Esophagus (tissue), 2 donors: ENCODE results near the gene OSBPL10. TPM values are rescaled to one million over a fixed set of nuclear protein-coding genes. Genes with fewer than 3 reads are reported as not detected.

ENCODE experiments used
- H3K27ac ChIP-seq, 2 donors: one replicate each; pipeline ENCODE4 v1.5.1; 2013; ENCODE audit warnings: low read depth in 2 of 2, mild to moderate bottlenecking in 2 of 2, inconsistent platforms in 1 of 2, low read length in 1 of 2, moderate library complexity in 1 of 2
- H3K27me3 ChIP-seq, 2 donors: one replicate each; pipeline ENCODE4 v1.6.1; 2013; ENCODE audit warnings: low read length in 2 of 2, control low read depth in 1 of 2, mild to moderate bottlenecking in 1 of 2; ENCODE audit not compliant: insufficient read depth in 2 of 2, control insufficient read depth in 1 of 2
- H3K36me3 ChIP-seq, 2 donors: one replicate each; pipeline ENCODE4 v1.6.1; 2013; ENCODE audit warnings: low read length in 1 of 2; ENCODE audit not compliant: control insufficient read depth in 2 of 2, insufficient read depth in 2 of 2
- H3K4me1 ChIP-seq, 2 donors: one replicate each; pipeline ENCODE4 v1.6.1; 2013; ENCODE audit warnings: low read length in 1 of 2; ENCODE audit not compliant: control insufficient read depth in 2 of 2, insufficient read depth in 2 of 2
- H3K4me3 ChIP-seq, 2 donors: one replicate each; pipeline ENCODE4 v1.5.1; 2013; ENCODE audit warnings: low read length in 2 of 2, mild to moderate bottlenecking in 2 of 2, low read depth in 1 of 2, moderate library complexity in 1 of 2
- H3K9me3 ChIP-seq, 2 donors: one replicate each; pipeline ENCODE4 v1.6.1; 2013; ENCODE audit warnings: mild to moderate bottlenecking in 2 of 2, low read depth in 1 of 2, low read length in 1 of 2, moderate library complexity in 1 of 2; ENCODE audit not compliant: control insufficient read depth in 2 of 2, insufficient read depth in 1 of 2
- WGBS, 2 donors: extraction: QIAGEN DNeasy Blood & Tissue Kit; methylation state at CpG; one replicate each; pipeline ENCODE4 v1.1.7; 2013; 5-methylcytosine and 5-hydroxymethylcytosine counted together
- polyA plus RNA-seq, 2 donors: library from polyadenylated mRNA; stranded (reverse); fragments of 200-250 nt; gene quantifications; one replicate each; pipeline ENCODE4 v1.2.3, GENCODE V29; 2013
- donor health status: healthy with polysubstance abuse.
- donor health status: Bipolar disorder and iron deficiency.

OSBPL10 gene
- polyA plus RNA-seq, 2 donors, result 6.4 to 9.0 TPM

DNA sequence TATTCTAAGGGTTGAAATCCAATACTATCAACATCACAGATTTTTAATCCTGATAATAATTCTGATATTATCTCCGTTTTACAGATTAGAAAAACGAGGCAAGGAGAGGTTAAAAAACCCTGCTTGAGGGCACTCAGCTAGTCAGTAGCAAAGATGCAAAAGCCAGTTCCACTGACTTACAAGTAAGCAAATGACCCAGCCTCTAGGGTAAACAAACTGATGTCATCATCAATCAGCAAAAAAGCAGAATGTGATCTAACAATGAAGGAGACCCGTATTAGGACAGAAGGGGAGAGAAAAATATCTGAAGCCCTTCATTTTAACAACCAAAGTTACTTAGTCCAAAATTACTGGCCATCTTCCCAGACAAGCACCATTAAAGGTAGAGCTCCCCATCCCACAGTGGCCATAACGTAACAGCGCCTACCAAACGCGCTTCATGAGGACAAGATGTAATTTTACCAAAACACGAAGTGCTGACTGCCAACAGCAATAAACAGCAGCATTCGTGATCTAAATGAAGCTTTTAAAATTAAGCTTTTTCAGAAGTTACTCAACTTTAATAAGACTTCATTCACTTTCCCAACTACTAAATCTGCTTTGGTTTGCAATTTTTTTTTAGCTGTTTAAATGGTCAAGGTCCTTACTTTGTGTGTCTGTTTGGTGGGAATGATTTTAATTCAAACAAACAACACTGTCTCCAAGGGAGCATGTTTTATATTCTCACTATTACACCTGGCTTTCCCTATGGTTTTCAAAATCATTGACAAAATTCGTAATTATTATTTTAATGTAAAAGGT is 176.6 kb downstream of the OSBPL10 start:
- no peak overlapping the region for H3K4me3 ChIP-seq
- no peaks in the 10 kb centered on the region for H3K36me3 ChIP-seq
- H3K27me3 ChIP-seq, result no peaks in the 10 kb centered on the region
- H3K9me3 ChIP-seq, result no peaks in the 10 kb centered on the region
- H3K4me1 ChIP-seq, result no peaks in the 10 kb centered on the region
- H3K27ac ChIP-seq, result no peak overlapping the region
- WGBS, 2 donors, result 69 to 76% methylated on average over 10 of the region's 10 CpGs

- Histone ChIP-seq H3K4me3 (no peak overlapping the region), H3K4me1 (no peaks in the 10 kb centered on the region), H3K36me3 (no peaks in the 10 kb centered on the region), H3K9me3 (no peaks in the 10 kb centered on the region), H3K27ac (no peak overlapping the region), H3K27me3 (no peaks in the 10 kb centered on the region)
- WGBS, 2 donors, result 85 to 87% methylated on average over 7 of the region's 7 CpGs
Measured at GRCh38 chr3:31802981-31803740, 177.9 kb downstream of the OSBPL10 start.

DNA sequence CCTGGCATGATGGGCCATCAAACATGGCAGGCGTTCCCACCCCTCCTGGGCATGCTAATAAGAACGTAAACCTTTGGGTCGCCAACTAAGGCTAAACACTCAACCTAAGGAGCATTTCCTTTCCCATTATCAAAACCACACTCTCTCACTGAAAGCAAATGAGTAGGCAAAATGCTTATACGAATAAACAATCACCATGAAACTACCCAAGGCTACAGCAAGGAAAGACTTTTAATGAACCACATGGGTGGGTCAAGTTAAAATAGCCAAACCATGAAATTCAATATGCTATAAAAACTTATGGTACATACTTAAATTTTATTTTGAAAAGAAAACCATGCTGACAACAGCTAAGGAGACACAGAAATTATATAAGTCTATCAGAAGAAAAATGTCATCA is 180.6 kb downstream of the OSBPL10 start:
- Histone ChIP-seq H3K27ac (no peak overlapping the region), H3K9me3 (no peaks in the 10 kb centered on the region), H3K27me3 (no peaks in the 10 kb centered on the region), H3K36me3 (no peaks in the 10 kb centered on the region), H3K4me1 (no peaks in the 10 kb centered on the region), H3K4me3 (no peak overlapping the region)
- 93 to 97% methylated on average over 4 of the region's 4 CpGs for WGBS, 2 donors

GRCh38 chr3:31798840-31799239 is 182.2 kb downstream of the OSBPL10 start:
- H3K36me3 ChIP-seq, result no peaks in the 10 kb centered on the region
- H3K9me3 ChIP-seq, result no peaks in the 10 kb centered on the region
- no peaks in the 10 kb centered on the region for H3K27me3 ChIP-seq
- no peaks in the 10 kb centered on the region for H3K4me1 ChIP-seq
- 95% methylated on average over 4 of the region's 4 CpGs for WGBS, 2 donors
- no peak overlapping the region for H3K4me3 ChIP-seq
- no peak overlapping the region for H3K27ac ChIP-seq

DNA sequence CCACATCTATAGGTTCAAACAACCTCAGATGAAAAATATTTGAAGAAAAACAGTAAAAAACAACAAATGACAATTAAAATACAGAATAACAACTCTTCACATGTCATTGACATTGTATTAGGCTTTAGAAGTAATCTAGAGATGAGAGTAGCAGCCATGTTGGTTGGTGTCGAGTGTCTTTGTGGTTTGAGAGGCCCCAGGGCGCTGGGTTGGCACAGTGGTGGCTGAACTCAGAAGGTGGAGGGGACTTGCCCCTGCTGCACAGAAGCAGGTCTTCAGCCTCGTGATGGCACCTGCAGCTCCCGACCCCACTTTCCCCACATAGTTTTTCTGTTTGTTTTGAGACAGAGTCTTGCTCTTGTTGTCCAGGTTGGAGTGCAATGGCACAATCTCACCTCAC is 187.2 kb downstream of the OSBPL10 start:
- no peak overlapping the region for H3K27ac ChIP-seq
- H3K4me1 ChIP-seq, result no peaks in the 10 kb centered on the region
- WGBS, 2 donors, result 84 to 92% methylated on average over 4 of the region's 4 CpGs
- no peak overlapping the region for H3K4me3 ChIP-seq
- H3K36me3 ChIP-seq, result no peaks in the 10 kb centered on the region
- H3K27me3 ChIP-seq, result no peaks in the 10 kb centered on the region
- H3K9me3 ChIP-seq, result no peaks in the 10 kb centered on the region

DNA sequence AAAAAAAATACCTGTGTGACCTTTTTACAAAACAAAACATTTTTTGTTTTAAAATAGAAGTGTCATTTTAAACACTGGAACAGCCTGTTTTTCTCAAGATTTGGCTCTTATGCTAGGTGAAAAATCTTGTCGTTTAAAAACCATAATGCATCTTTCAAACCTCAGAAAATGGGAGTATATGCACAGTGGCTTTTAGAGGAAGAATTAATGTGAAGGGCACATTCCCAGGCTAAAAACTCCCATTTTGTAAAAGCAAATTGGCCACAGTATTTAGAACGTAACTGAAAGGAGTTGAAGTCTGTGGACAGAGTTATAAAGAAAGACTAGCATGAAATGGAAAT is 190.0 kb downstream of the OSBPL10 start:
- H3K4me1 ChIP-seq, result no peaks in the 10 kb centered on the region
- no peak overlapping the region for H3K4me3 ChIP-seq
- no peaks in the 10 kb centered on the region for H3K9me3 ChIP-seq
- H3K36me3 ChIP-seq, result no peaks in the 10 kb centered on the region
- WGBS, 2 donors, result 76 to 77% methylated on average over 2 of the region's 2 CpGs
- H3K27me3 ChIP-seq, result no peaks in the 10 kb centered on the region
- no peak overlapping the region for H3K27ac ChIP-seq

- H3K9me3 ChIP-seq, result no peaks in the 10 kb centered on the region
Measured at GRCh38 chr3:31790193-31791089, 190.6 kb downstream of the OSBPL10 start.

GRCh38 chr3:31789429-31789828 is 191.6 kb downstream of the OSBPL10 start:
- WGBS, 2 donors, result 91 to 92% methylated on average over 5 of the region's 5 CpGs
- no peaks in the 10 kb centered on the region for H3K9me3 ChIP-seq
- no peaks in the 10 kb centered on the region for H3K27me3 ChIP-seq

More at GRCh38 chr3:31790193-31791089, 190.6 kb downstream of the OSBPL10 start:
- no peak overlapping the region for H3K27ac ChIP-seq
- no peaks in the 10 kb centered on the region for H3K4me1 ChIP-seq
- 84 to 88% methylated on average over 7 of the region's 7 CpGs for WGBS, 2 donors
- no peaks in the 10 kb centered on the region for H3K27me3 ChIP-seq
- H3K4me3 ChIP-seq, result no peak overlapping the region
- no peaks in the 10 kb centered on the region for H3K36me3 ChIP-seq

DNA sequence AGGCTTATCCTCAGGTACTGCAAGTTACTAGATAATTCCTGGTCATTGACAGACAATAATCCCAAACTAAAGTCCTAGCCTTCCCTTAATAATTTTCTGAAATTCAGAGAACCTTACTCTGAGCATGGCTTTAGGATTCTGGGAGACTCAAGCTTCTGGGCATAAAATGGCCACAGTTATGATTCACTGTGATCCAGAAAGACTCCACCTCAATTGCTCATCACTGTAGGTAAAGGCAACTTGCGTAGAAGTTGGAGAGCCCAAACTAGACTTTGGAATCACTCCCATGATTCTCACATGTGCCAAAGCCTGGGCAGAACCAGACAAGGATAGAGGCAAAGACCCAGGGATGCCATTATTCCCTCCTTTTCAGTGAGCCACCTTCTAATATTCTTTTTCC is 195.3 kb downstream of the OSBPL10 start:
- no peak overlapping the region for H3K4me3 ChIP-seq
- no peaks in the 10 kb centered on the region for H3K9me3 ChIP-seq
- H3K27me3 ChIP-seq, result no peaks in the 10 kb centered on the region
- WGBS, 2 donors, result 68 to 73% methylated on average over 1 of the region's 1 CpG
- H3K27ac ChIP-seq, result no peak overlapping the region
- H3K4me1 ChIP-seq, result no peaks in the 10 kb centered on the region
- H3K36me3 ChIP-seq, result no peaks in the 10 kb centered on the region

More at GRCh38 chr3:31789429-31789828, 191.6 kb downstream of the OSBPL10 start:
- Histone ChIP-seq H3K27ac (no peak overlapping the region), H3K4me3 (no peak overlapping the region), H3K4me1 (no peaks in the 10 kb centered on the region), H3K36me3 (no peaks in the 10 kb centered on the region)
